Vagina (tissue), 2 donors: ENCODE results near the gene GHR.

Source experiments
- CTCF ChIP-seq, 3 experiments: fragments of 450-650 bp in 2 of 3; fragments of 200-600 bp in 1 of 3; sonication (generic) in 1 of 3; IDR thresholded peaks; one replicate each; pipeline ENCODE4 v1.5.1; 2017 to 2019; ENCODE audit warnings: antibody characterized with exemption in 3 of 3, mild to moderate bottlenecking in 2 of 3, moderate library complexity in 2 of 3
- POLR2AphosphoS5 ChIP-seq, 2 donors: sonication (generic); formaldehyde crosslinking; IDR thresholded peaks; one replicate each; pipeline ENCODE4 v1.9.0; 2017; ENCODE audit warnings: antibody characterized with exemption in 2 of 2, mild to moderate bottlenecking in 2 of 2, low read depth in 1 of 2; ENCODE audit not compliant: insufficient read depth in 1 of 2

GRCh38 chr5:42598311-42598710 lies 175.1 kb downstream of the GHR start:
- TF ChIP-seq CTCF (IDR thresholded peaks at IDR 0.05) = no peak
- no peak for TF ChIP-seq POLR2AphosphoS5 (IDR thresholded peaks at IDR 0.05; ENCODE audit: insufficient read depth in 1 of 2, low read depth in 1 of 2)
